ENCODE data around the gene LTB4R. TPM values are rescaled to one million over a fixed set of nuclear protein-coding genes. Genes with fewer than 3 reads are reported as not detected.

LTB4R gene
- total RNA-seq, 4 donors from 2014 or later, result 3.7 to 19.5 (median 5.6) TPM

DNA sequence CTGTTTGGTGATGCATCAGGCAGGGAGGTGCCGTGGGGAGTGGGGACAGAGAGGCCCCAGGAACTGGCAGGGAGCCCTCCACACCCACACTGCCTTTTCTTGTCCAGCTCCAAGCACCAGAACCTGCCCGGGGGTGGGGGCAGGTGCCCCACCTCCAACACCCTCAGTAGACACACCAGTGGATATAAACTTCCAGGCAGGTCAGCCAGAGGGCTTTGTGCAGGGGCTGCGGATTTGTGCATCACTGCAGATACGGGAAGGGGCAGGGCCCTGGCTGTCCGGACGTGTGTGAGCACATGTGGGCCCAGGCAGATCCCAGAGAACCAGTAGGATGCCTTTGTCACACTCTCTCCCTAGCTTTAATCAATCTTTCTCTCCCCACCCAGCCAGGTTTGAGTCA is 47.0 kb upstream of the LTB4R start:
- Histone ChIP-seq H3K27me3 (no peaks in the 10 kb centered on the region), H3K36me3 (no peaks in the 10 kb centered on the region), H3K9me3 (no peaks in the 10 kb centered on the region), H3K4me1 (no peaks in the 10 kb centered on the region), H3K4me3 (no peak overlapping the region), H3K27ac (no peak overlapping the region)
- DNase-seq, result no peak
- intact Hi-C loops (cut with DNase I; ENCODE audit: low total_unique reads), result no loop called here
- TF ChIP-seq CTCF (IDR thresholded peaks at IDR 0.05) (no peak), POLR2A (IDR thresholded peaks at IDR 0.05) (no peak)

GRCh38 chr14:24266344-24267244 is 44.7 kb upstream of the LTB4R start:
- no peak overlapping the region for H3K27ac ChIP-seq
- no peak overlapping the region for H3K4me3 ChIP-seq
- no peaks in the 10 kb centered on the region for H3K4me1 ChIP-seq
- H3K9me3 ChIP-seq, result no peaks in the 10 kb centered on the region
- no peak for DNase-seq
- no peaks in the 10 kb centered on the region for H3K27me3 ChIP-seq
- no peak for TF ChIP-seq POLR2A (IDR thresholded peaks at IDR 0.05)
- TF ChIP-seq CTCF (IDR thresholded peaks at IDR 0.05), result no peak
- no peaks in the 10 kb centered on the region for H3K36me3 ChIP-seq
- intact Hi-C loops (cut with DNase I; ENCODE audit: low total_unique reads), result no loop called here

DNA sequence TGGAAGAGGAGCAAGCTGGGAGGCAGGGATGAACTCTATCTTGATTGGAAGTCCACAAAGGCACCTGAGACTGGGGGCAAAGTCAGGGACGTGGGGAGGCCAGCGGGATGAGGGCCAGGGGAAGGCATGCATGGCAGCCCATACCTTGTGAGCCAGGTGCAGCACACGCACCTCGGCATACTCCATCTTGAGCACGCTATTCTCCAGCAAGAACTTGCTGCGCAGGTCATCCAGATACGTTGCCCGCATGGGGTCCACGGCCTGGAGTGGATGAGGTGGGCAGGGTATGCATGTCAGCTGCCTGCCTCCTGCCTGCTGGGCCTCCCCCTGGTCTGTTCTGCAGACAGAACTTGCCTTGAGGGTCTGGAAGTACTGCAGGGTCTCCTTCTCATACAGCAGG is 43.8 kb upstream of the LTB4R start:
- Histone ChIP-seq H3K27ac (no peak overlapping the region), H3K36me3 (no peaks in the 10 kb centered on the region), H3K4me3 (no peak overlapping the region), H3K4me1 (no peaks in the 10 kb centered on the region), H3K27me3 (no peaks in the 10 kb centered on the region), H3K9me3 (no peaks in the 10 kb centered on the region)
- intact Hi-C loops (cut with DNase I; ENCODE audit: low total_unique reads), result no loop called here
- no peak for DNase-seq
- TF ChIP-seq POLR2A (IDR thresholded peaks at IDR 0.05), result no peak
- TF ChIP-seq CTCF (IDR thresholded peaks at IDR 0.05), result no peak

GRCh38 chr14:24268225-24268624 is 43.1 kb upstream of the LTB4R start:
- TF ChIP-seq CTCF (IDR thresholded peaks at IDR 0.05) (no peak), POLR2A (IDR thresholded peaks at IDR 0.05) (no peak)
- H3K9me3 ChIP-seq, result no peaks in the 10 kb centered on the region
- H3K4me3 ChIP-seq, result no peak overlapping the region
- intact Hi-C loops (cut with DNase I; ENCODE audit: low total_unique reads), result no loop called here
- DNase-seq, result no peak
- H3K27me3 ChIP-seq, result no peaks in the 10 kb centered on the region
- no peaks in the 10 kb centered on the region for H3K36me3 ChIP-seq
- H3K27ac ChIP-seq, result no peak overlapping the region
- no peaks in the 10 kb centered on the region for H3K4me1 ChIP-seq

DNA sequence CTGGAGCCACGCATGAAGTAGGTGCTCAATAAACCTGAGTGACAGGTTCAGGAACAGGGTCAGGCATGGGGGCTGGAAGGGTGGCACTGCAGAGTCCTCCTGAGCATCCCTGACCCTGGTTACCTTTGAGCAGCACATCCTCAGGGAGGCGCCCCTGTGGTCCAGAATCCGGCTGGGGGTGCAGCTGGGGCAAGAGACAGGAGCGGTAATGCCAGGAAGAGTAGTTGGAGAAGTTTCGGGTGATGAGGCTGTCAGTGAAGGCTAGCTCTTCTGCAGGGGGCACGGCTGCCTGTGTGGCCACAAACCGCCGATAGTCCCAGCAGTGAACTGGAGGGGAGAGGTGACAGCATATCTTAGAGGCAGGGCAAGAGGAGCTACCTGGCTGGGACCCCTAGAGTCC is 41.9 kb upstream of the LTB4R start:
- H3K36me3 ChIP-seq, result no peaks in the 10 kb centered on the region
- TF ChIP-seq POLR2A (IDR thresholded peaks at IDR 0.05), result no peak
- TF ChIP-seq CTCF (IDR thresholded peaks at IDR 0.05), result no peak
- no peak for DNase-seq
- H3K4me3 ChIP-seq, result no peak overlapping the region
- intact Hi-C loops (cut with DNase I; ENCODE audit: low total_unique reads), result no loop called here
- H3K27ac ChIP-seq, result no peak overlapping the region
- H3K4me1 ChIP-seq, result no peaks in the 10 kb centered on the region
- H3K9me3 ChIP-seq, result no peaks in the 10 kb centered on the region
- H3K27me3 ChIP-seq, result no peaks in the 10 kb centered on the region
